ENCODE data around the gene PDZD4. TPM values are rescaled to one million over a fixed set of nuclear protein-coding genes. Genes with fewer than 3 reads are reported as not detected.

PDZD4 gene
- total and polyA plus RNA-seq, 8 donors = 2.1 to 11.1 (median 5.2) TPM

- TF ChIP-seq CTCF (IDR thresholded peaks at IDR 0.05) = no peak
- no peak for TF ChIP-seq POLR2A (IDR thresholded peaks at IDR 0.05)
- TF ChIP-seq POLR2AphosphoS5 (IDR thresholded peaks at IDR 0.05) = no peak
- TF ChIP-seq EP300 (IDR thresholded peaks at IDR 0.05) = no peak
- Histone ChIP-seq H3K4me1 (peaks cover 0 to 34% (median 26%) of the 10 kb centered on the region in 4 donors), H3K27me3 (peaks cover 0 to 3% (median 0%) of the 10 kb centered on the region in 3 donors), H3K36me3 (peaks cover 0 to 22% (median 2%) of the 10 kb centered on the region in 4 donors), H3K4me3 (no peak overlapping the region), H3K9me3 (no peaks in the 10 kb centered on the region), H3K27ac (no peak overlapping the region)
- 68 to 86% (median 83%) methylated on average over 25 to 55 of the region's 56 CpGs for WGBS, 5 donors
- peak in 1 of 2 donors; percentile 11 for DNase-seq
- intact Hi-C loops (cut with DNase I; ENCODE audit: low total_unique reads) = no loop called here
Measured at GRCh38 chrX:153766871-153767673, 63.3 kb downstream of the PDZD4 start.

- no peak for TF ChIP-seq CTCF (IDR thresholded peaks at IDR 0.05)
- TF ChIP-seq POLR2AphosphoS5 (IDR thresholded peaks at IDR 0.05) = no peak
- no peak for TF ChIP-seq POLR2A (IDR thresholded peaks at IDR 0.05)
- no peak for TF ChIP-seq EP300 (IDR thresholded peaks at IDR 0.05)
- peak in 1 of 2 donors; percentile 80 for DNase-seq
- intact Hi-C loops (cut with DNase I; ENCODE audit: low total_unique reads) = no loop called here
- peak overlapping the region; percentile 17 to 34 (median 30) for H3K4me3 ChIP-seq
- peaks cover 0 to 34% (median 26%) of the 10 kb centered on the region in 4 donors for H3K4me1 ChIP-seq
- peaks cover 0 to 14% (median 2%) of the 10 kb centered on the region in 4 donors for H3K36me3 ChIP-seq
- peaks cover 0 to 3% (median 0%) of the 10 kb centered on the region in 3 donors for H3K27me3 ChIP-seq
- no peaks in the 10 kb centered on the region for H3K9me3 ChIP-seq
- WGBS, 5 donors = 27 to 62% (median 39%) methylated on average over 18 to 21 of the region's 21 CpGs
- peak overlapping the region; percentile 17 to 76 (median 47) for H3K27ac ChIP-seq
Measured at GRCh38 chrX:153766098-153766817, 64.1 kb downstream of the PDZD4 start.

GRCh38 chrX:153765138-153766079 lies 64.9 kb downstream of the PDZD4 start:
- intact Hi-C loops (cut with DNase I; ENCODE audit: low total_unique reads) = no loop called here

More at GRCh38 chrX:153765138-153766079, 64.9 kb downstream of the PDZD4 start:
- peak overlapping the region; percentile 17 to 34 (median 31) for H3K4me3 ChIP-seq
- peaks cover 0 to 3% (median 0%) of the 10 kb centered on the region in 3 donors for H3K27me3 ChIP-seq
- TF ChIP-seq CTCF (IDR thresholded peaks at IDR 0.05) (no peak), POLR2A (IDR thresholded peaks at IDR 0.05) (no peak), EP300 (IDR thresholded peaks at IDR 0.05) (no peak), POLR2AphosphoS5 (IDR thresholded peaks at IDR 0.05) (no peak)
- no peaks in the 10 kb centered on the region for H3K9me3 ChIP-seq
- H3K4me1 ChIP-seq = peaks cover 0 to 34% (median 26%) of the 10 kb centered on the region in 4 donors
- peak overlapping the region; percentile 17 to 76 (median 47) for H3K27ac ChIP-seq
- WGBS, 5 donors = 9 to 58% (median 27%) methylated on average over 8 to 27 of the region's 27 CpGs
- DNase-seq = peak in 1 of 2 donors; percentile 67
- H3K36me3 ChIP-seq = peaks cover 0 to 6% (median 0%) of the 10 kb centered on the region in 4 donors

Data from stomach (tissue), 9 donors.